IMR-90 (cell line): ENCODE data around the gene POLR3G. TPM values are rescaled to one million over a fixed set of nuclear protein-coding genes. Genes with fewer than 3 reads are reported as not detected.

Experiments
- ATAC-seq: fragments of 200-7000 bp; cut with Tn5 transposase; 2 replicates; pipeline ENCODE4 v1.9.1; 2020; ENCODE audit warnings: low read depth, mild to moderate bottlenecking, moderate library complexity
- BruUV-seq: library from RNA; stranded (reverse); fragments of 400-500 nt; replicated peaks from 2 replicates; lab custom pipeline; 2021; lab: Mats Ljungman, UMichigan
- CTCF ChIA-PET: fragments of 300-600 bp; formaldehyde crosslinking; extraction: SDS; loops from one replicate; lab custom pipeline; 2021; ENCODE audit warnings: antibody characterized with exemption; lab: Yijun Ruan, JAX
- POLR2A ChIA-PET: fragments of 300-600 bp; sonication (Branson Sonifier 250); formaldehyde crosslinking; loops from one replicate; lab custom pipeline; 2022; ENCODE audit warnings: antibody characterized with exemption; ENCODE audit not compliant: unreplicated experiment; lab: Charles Lee
- DNase-seq: peaks from one replicate; pipeline ENCODE4 v3.0.0; 2013
- H2AFZ ChIP-seq: replicated peaks from 2 replicates; pipeline ENCODE3; 2013; ENCODE audit warnings: low read length, mild to moderate bottlenecking; ENCODE audit not compliant: poor library complexity
- H2AK5ac ChIP-seq: 2 replicates; pipeline ENCODE4 v1.6.1; 2013; ENCODE audit warnings: low read depth, low read length, inconsistent platforms
- H2AK9ac ChIP-seq: replicated peaks from 2 replicates; pipeline ENCODE3; 2013; ENCODE audit warnings: mild to moderate bottlenecking, low read depth, low read length, moderate library complexity; ENCODE audit not compliant: poor library complexity
- H2BK120ac ChIP-seq: 2 replicates; pipeline ENCODE4 v1.6.1; 2013; ENCODE audit warnings: low read depth, low read length, inconsistent platforms
- H2BK15ac ChIP-seq: 3 replicates; pipeline ENCODE4 v1.6.1; 2013; ENCODE audit warnings: low read depth, low read length, inconsistent platforms
- H2BK20ac ChIP-seq: 2 replicates; pipeline ENCODE4 v1.6.1; 2013; ENCODE audit warnings: low read depth, mild to moderate bottlenecking, inconsistent platforms, low read length, moderate library complexity
- H2BK5ac ChIP-seq: 2 replicates; pipeline ENCODE4 v1.6.1; 2013; ENCODE audit warnings: mild to moderate bottlenecking, low read depth, low read length, inconsistent platforms; ENCODE audit not compliant: poor library complexity, severe bottlenecking
- H3K14ac ChIP-seq: replicated peaks from 2 replicates; pipeline ENCODE4 v1.6.1; 2013; ENCODE audit warnings: low read depth, low read length, inconsistent platforms
- H3K18ac ChIP-seq: 2 replicates; pipeline ENCODE4 v1.6.1; 2013; ENCODE audit warnings: low read depth, low read length, control low read depth
- H3K23ac ChIP-seq: 2 replicates; pipeline ENCODE4 v1.6.1; 2013; ENCODE audit warnings: low read depth, low read length, inconsistent platforms
- H3K27ac ChIP-seq: 2 replicates; pipeline ENCODE4 v1.5.1; 2013; ENCODE audit warnings: mild to moderate bottlenecking, control low read depth, low read length; ENCODE audit not compliant: insufficient read depth
- H3K27me3 ChIP-seq: 2 replicates; pipeline ENCODE4 v1.6.1; 2013; ENCODE audit warnings: low read length; ENCODE audit not compliant: control insufficient read depth, insufficient read depth
- H3K36me3 ChIP-seq: 2 replicates; pipeline ENCODE4 v1.6.1; 2013; ENCODE audit warnings: low read length, mixed read lengths; ENCODE audit not compliant: control insufficient read depth, insufficient read depth
- H3K4ac ChIP-seq: 2 replicates; pipeline ENCODE4 v1.6.1; 2013; ENCODE audit warnings: low read depth, low read length, inconsistent platforms
- H3K4me1 ChIP-seq: 2 replicates; pipeline ENCODE4 v1.6.1; 2013; ENCODE audit warnings: low read length, mixed read lengths; ENCODE audit not compliant: control insufficient read depth, insufficient read depth
- H3K4me2 ChIP-seq: 2 replicates; pipeline ENCODE4 v1.6.1; 2013; ENCODE audit warnings: low read depth, mild to moderate bottlenecking, control low read depth, low read length, moderate library complexity
- H3K4me3 ChIP-seq: 2 replicates; pipeline ENCODE4 v1.5.1; 2013; ENCODE audit warnings: low read depth, mild to moderate bottlenecking, control low read depth, low read length, moderate library complexity; ENCODE audit not compliant: insufficient read depth
- H3K56ac ChIP-seq: 2 replicates; pipeline ENCODE4 v1.6.1; 2013; ENCODE audit warnings: low read length, inconsistent platforms; ENCODE audit not compliant: insufficient read depth; ENCODE audit errors: extremely low read depth
- H3K79me1 ChIP-seq, 2 experiments: 2 replicates each; pipeline ENCODE4 v1.6.1; 2013; ENCODE audit warnings: low read length in 2 of 2, inconsistent platforms in 1 of 2, low read depth in 1 of 2
- H3K9ac ChIP-seq: 2 replicates; pipeline ENCODE4 v1.6.1; 2013; ENCODE audit warnings: low read depth, low read length, control low read depth
- H3K9me1 ChIP-seq: 2 replicates; pipeline ENCODE4 v1.6.1; 2013; ENCODE audit warnings: low read length, inconsistent platforms; ENCODE audit not compliant: insufficient read depth
- H3K9me3 ChIP-seq: 2 replicates; pipeline ENCODE4 v1.6.1; 2013; ENCODE audit warnings: low read length; ENCODE audit not compliant: control insufficient read depth, insufficient read depth
- H4K20me1 ChIP-seq: 2 replicates; pipeline ENCODE4 v1.6.1; 2013; ENCODE audit warnings: low read length, inconsistent platforms; ENCODE audit not compliant: insufficient read depth
- H4K5ac ChIP-seq: 2 replicates; pipeline ENCODE4 v1.6.1; 2013; ENCODE audit warnings: mild to moderate bottlenecking, low read depth, low read length, control low read depth
- H4K8ac ChIP-seq, 2 experiments: 2 replicates each; pipeline ENCODE4 v1.6.1; 2013; ENCODE audit warnings: low read depth in 2 of 2, low read length in 2 of 2, control low read depth in 1 of 2, inconsistent platforms in 1 of 2
- H4K91ac ChIP-seq: 2 replicates; pipeline ENCODE4 v1.6.1; 2013; ENCODE audit warnings: low read depth, low read length, inconsistent platforms; ENCODE audit not compliant: insufficient read depth
- USF2 ChIP-seq: fragments of 150-350 bp; IDR thresholded peaks from 2 replicates; pipeline ENCODE4 v1.6.1; 2017; ENCODE audit warnings: mild to moderate bottlenecking, antibody characterized with exemption, low read length, low read depth
- WGBS, 2 experiments: methylation state at CpG; one replicate each; pipeline versions ENCODE4 v1.1.5 to v1.1.7; 2013; ENCODE audit warnings: missing lambda C conversion rate in 2 of 2; ENCODE audit not compliant: insufficient read length in 1 of 2; ENCODE audit errors: extremely low coverage in 2 of 2; 5-methylcytosine and 5-hydroxymethylcytosine counted together
- dilution Hi-C: fragments of 300-500 bp; cut with HindIII; formaldehyde crosslinking; loops from one replicate; pipeline ENCODE4 v1.14.3; 2018; ENCODE audit warnings: low sequenced_read_pairs; ENCODE audit not compliant: unreplicated experiment
- in situ Hi-C: fragments of 300-500 bp; cut with MboI; formaldehyde crosslinking; loops from 3 replicates; pipeline ENCODE4 v1.14.3; 2019; ENCODE audit warnings: low sequenced_read_pairs, inconsistent platforms, mixed read lengths
- intact Hi-C: fragments of 100-400 bp; cut with micrococcal nuclease; formaldehyde crosslinking; loops from 2 replicates; pipeline ENCODE4 v1.10.0; 2022
- polyA plus RNA-seq, 3 experiments: library from polyadenylated mRNA; depleted of rRNA; stranded (reverse); fragments of >200 nt; gene quantifications; 2 replicates each; pipeline ENCODE4 v1.2.3, GENCODE V29; 2012; ENCODE audit warnings: low replicate concordance in 1 of 3
- total RNA-seq: library from RNA; depleted of rRNA; stranded (reverse); fragments of >200 nt; gene quantifications from 2 replicates; pipeline ENCODE4 v1.2.3, GENCODE V29; 2012

POLR3G gene
- total and polyA plus RNA-seq, 2 of the 4 experiments (the other 2 are of a cell fraction), result 10.6 to 11.6 TPM

GRCh38 chr5:90551376-90551775, 76.7 kb downstream of the POLR3G start:
- TF ChIP-seq USF2, result no peak
- H3K4ac ChIP-seq, result no peak overlapping the region
- intact Hi-C loops (no loop called here), dilution Hi-C loops (no loop called here), in situ Hi-C loops (no loop called here)
- no peak overlapping the region for H3K27ac ChIP-seq
- H4K20me1 ChIP-seq, result no peaks in the 10 kb centered on the region
- H3K4me3 ChIP-seq, result no peak overlapping the region
- CTCF ChIA-PET, result no interaction called here
- no peak overlapping the region for H4K5ac ChIP-seq
- no peaks in the 10 kb centered on the region for H3K36me3 ChIP-seq
- ATAC-seq (no peak), DNase-seq (no peak)
- no peak overlapping the region for H2BK120ac ChIP-seq
- no peaks in the 10 kb centered on the region for H3K4me1 ChIP-seq
- no peak overlapping the region for H3K4me2 ChIP-seq
- no peaks in the 10 kb centered on the region for H3K9me1 ChIP-seq
- WGBS, 2 experiments, result no CpG with 5 or more reads among the region's 5 CpGs
- H3K23ac ChIP-seq, result no peak overlapping the region
- POLR2A ChIA-PET, result no interaction called here
- no peak overlapping the region for H2AK5ac ChIP-seq
- H2AFZ ChIP-seq, result no peak overlapping the region
- H3K79me1 ChIP-seq, result no peaks in the 10 kb centered on the region
- no peak overlapping the region for H3K56ac ChIP-seq
- H4K8ac ChIP-seq, result no peak overlapping the region
- no peak overlapping the region for H2AK9ac ChIP-seq
- no peak overlapping the region for H2BK20ac ChIP-seq
- H3K9me3 ChIP-seq, result no peaks in the 10 kb centered on the region
- no peak overlapping the region for H2BK15ac ChIP-seq
- H3K18ac ChIP-seq, result no peak overlapping the region
- no TSS peak for BruUV-seq
- no peak overlapping the region for H2BK5ac ChIP-seq
- no peak overlapping the region for H3K9ac ChIP-seq
- H4K91ac ChIP-seq, result no peak overlapping the region
- no peak overlapping the region for H3K14ac ChIP-seq
- H3K27me3 ChIP-seq, result peaks cover 4% of the 10 kb centered on the region
